Stomach (tissue), 4 donors: Measurements from ENCODE around the gene WDR1.

Source experiments
- POLR2A ChIP-seq, 4 donors: fragments of 450-650 bp; IDR thresholded peaks; one replicate each; pipeline ENCODE4 v1.6.1; 2016; ENCODE audit warnings: antibody characterized with exemption in 4 of 4, control low read depth in 2 of 4, mild to moderate bottlenecking in 1 of 4, moderate library complexity in 1 of 4
- TF ChIP-seq, protein P1 (sequence below), 7 experiments: fragments of 450-650 bp in 4 of 7; fragments of 200-600 bp in 3 of 7; sonication (generic) in 3 of 7; IDR thresholded peaks; one replicate each; pipeline ENCODE4 v1.5.1; 2016 to 2019; ENCODE audit warnings: antibody characterized with exemption in 7 of 7, control low read depth in 2 of 7, mild to moderate bottlenecking in 1 of 7

- TF ChIP-seq, protein P1, sequence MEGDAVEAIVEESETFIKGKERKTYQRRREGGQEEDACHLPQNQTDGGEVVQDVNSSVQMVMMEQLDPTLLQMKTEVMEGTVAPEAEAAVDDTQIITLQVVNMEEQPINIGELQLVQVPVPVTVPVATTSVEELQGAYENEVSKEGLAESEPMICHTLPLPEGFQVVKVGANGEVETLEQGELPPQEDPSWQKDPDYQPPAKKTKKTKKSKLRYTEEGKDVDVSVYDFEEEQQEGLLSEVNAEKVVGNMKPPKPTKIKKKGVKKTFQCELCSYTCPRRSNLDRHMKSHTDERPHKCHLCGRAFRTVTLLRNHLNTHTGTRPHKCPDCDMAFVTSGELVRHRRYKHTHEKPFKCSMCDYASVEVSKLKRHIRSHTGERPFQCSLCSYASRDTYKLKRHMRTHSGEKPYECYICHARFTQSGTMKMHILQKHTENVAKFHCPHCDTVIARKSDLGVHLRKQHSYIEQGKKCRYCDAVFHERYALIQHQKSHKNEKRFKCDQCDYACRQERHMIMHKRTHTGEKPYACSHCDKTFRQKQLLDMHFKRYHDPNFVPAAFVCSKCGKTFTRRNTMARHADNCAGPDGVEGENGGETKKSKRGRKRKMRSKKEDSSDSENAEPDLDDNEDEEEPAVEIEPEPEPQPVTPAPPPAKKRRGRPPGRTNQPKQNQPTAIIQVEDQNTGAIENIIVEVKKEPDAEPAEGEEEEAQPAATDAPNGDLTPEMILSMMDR (IDR thresholded peaks at IDR 0.05), result no peak
- no peak for TF ChIP-seq POLR2A (IDR thresholded peaks at IDR 0.05)
Observed at GRCh38 chr4:10112658-10113284, 3.8 kb downstream of the WDR1 start.
